Stimulated activated CD4-positive, alpha-beta T cell treated with anti-CD3 and anti-CD28 coated beads, Interleukin-1b, Interleukin-23, amount 100 ng/mL, for 4 hours (primary cell): ENCODE measurements around the gene CALU.

ENCODE experiments used
- DNase-seq, 2 donors: peaks; one replicate each; pipeline ENCODE4 v3.0.0-alpha.2; 2020; ENCODE audit warnings: low read depth in 2 of 2

The CALU gene

GRCh38 chr7:128739048-128739962, at the start of gene CALU:
CALU (plus strand) TSS chr7:128739359; CDS start chr7:128748584, 9,225 bp downstream.
- DNase-seq: peak; percentile 88 to 89

- DNase-seq: no peak
These were observed 47.9 kb upstream of the CALU start for GRCh38 chr7:128691227-128691626.

GRCh38 chr7:128692623-128693270, 46.4 kb upstream of the CALU start:
- DNase-seq: no peak

GRCh38 chr7:128693373-128694015, 45.7 kb upstream of the CALU start:
- DNase-seq: no peak

- DNase-seq: no peak
These were observed 44.4 kb upstream of the CALU start for GRCh38 chr7:128694738-128695137.

GRCh38 chr7:128697302-128697905, 41.8 kb upstream of the CALU start:
- peak in 1 of 2 donors; percentile 32 for DNase-seq

- no peak for DNase-seq
These were observed 39.9 kb upstream of the CALU start for GRCh38 chr7:128699196-128699712.

GRCh38 chr7:128699895-128700294, 39.3 kb upstream of the CALU start:
- no peak for DNase-seq

GRCh38 chr7:128701062-128701785, 37.9 kb upstream of the CALU start:
- DNase-seq: no peak

GRCh38 chr7:128703609-128704241, 35.4 kb upstream of the CALU start:
- DNase-seq: no peak

- no peak for DNase-seq
These were observed 33.2 kb upstream of the CALU start for GRCh38 chr7:128705891-128706333.

- DNase-seq: no peak
These were observed 31.4 kb upstream of the CALU start for GRCh38 chr7:128707752-128708151.

- DNase-seq: no peak
These were observed 30.9 kb upstream of the CALU start for GRCh38 chr7:128708235-128708634.

GRCh38 chr7:128708824-128709223, 30.3 kb upstream of the CALU start:
- no peak for DNase-seq

GRCh38 chr7:128710481-128710880, 28.7 kb upstream of the CALU start:
- DNase-seq: no peak

GRCh38 chr7:128713794-128714193, 25.4 kb upstream of the CALU start:
- DNase-seq: no peak

- no peak for DNase-seq
These were observed 24.3 kb upstream of the CALU start for GRCh38 chr7:128714701-128715495.

GRCh38 chr7:128718967-128719642, 20.1 kb upstream of the CALU start:
- DNase-seq: no peak

GRCh38 chr7:128721376-128721775, 17.8 kb upstream of the CALU start:
- DNase-seq: no peak
